H9 (cell line): ENCODE measurements around the gene METTL27. TPM values are rescaled to one million over a fixed set of nuclear protein-coding genes. Genes with fewer than 3 reads are reported as not detected.

Source experiments
- DNase-seq: peaks from one replicate; pipeline ENCODE4 v3.0.0-alpha.2; 2017
- H2AFZ ChIP-seq: one replicate; pipeline ENCODE4 v1.6.1; 2013; ENCODE audit warnings: mild to moderate bottlenecking, low read length, control low read depth, moderate library complexity
- H2AK5ac ChIP-seq: 2 replicates; pipeline ENCODE4 v1.6.1; 2013; ENCODE audit warnings: low read length, control low read depth, mixed read lengths; ENCODE audit not compliant: insufficient read length
- H2BK120ac ChIP-seq: one replicate; pipeline ENCODE4 v1.6.1; 2013; ENCODE audit warnings: low read depth, mild to moderate bottlenecking, low read length, control low read depth, inconsistent platforms; ENCODE audit not compliant: poor library complexity, severe bottlenecking
- H2BK12ac ChIP-seq: 2 replicates; pipeline ENCODE4 v1.6.1; 2013; ENCODE audit warnings: low read length, control low read depth, mixed read lengths, low read depth; ENCODE audit not compliant: insufficient read length
- H2BK15ac ChIP-seq: 2 replicates; pipeline ENCODE4 v1.6.1; 2013; ENCODE audit warnings: low read depth, low read length, control low read depth
- H2BK20ac ChIP-seq: one replicate; pipeline ENCODE4 v1.6.1; 2013; ENCODE audit warnings: low read depth, mild to moderate bottlenecking, low read length, control low read depth, inconsistent platforms; ENCODE audit not compliant: poor library complexity, severe bottlenecking
- H2BK5ac ChIP-seq: 2 replicates; pipeline ENCODE4 v1.6.1; 2013; ENCODE audit warnings: low read length, control low read depth, mixed read lengths; ENCODE audit not compliant: insufficient read length
- H3K14ac ChIP-seq: 2 replicates; pipeline ENCODE4 v1.6.1; 2013; ENCODE audit warnings: low read length, control low read depth; ENCODE audit not compliant: insufficient read depth
- H3K18ac ChIP-seq: 2 replicates; pipeline ENCODE4 v1.6.1; 2013; ENCODE audit warnings: low read depth, mild to moderate bottlenecking, mixed read lengths, low read length, control low read depth; ENCODE audit not compliant: insufficient read length
- H3K23ac ChIP-seq: 2 replicates; pipeline ENCODE4 v1.6.1; 2013; ENCODE audit warnings: low read length, control low read depth, mixed read lengths, low read depth; ENCODE audit not compliant: insufficient read length
- H3K23me2 ChIP-seq: 2 replicates; pipeline ENCODE4 v1.6.1; 2013; ENCODE audit warnings: low read depth, mild to moderate bottlenecking, mixed read lengths, low read length, control low read depth; ENCODE audit not compliant: insufficient read length, poor library complexity, severe bottlenecking
- H3K27ac ChIP-seq: 2 replicates; pipeline ENCODE4 v1.5.1; 2013; ENCODE audit warnings: low read length, control low read depth, mixed read lengths, low read depth; ENCODE audit not compliant: insufficient read length
- H3K27me3 ChIP-seq: 2 replicates; pipeline ENCODE4 v1.6.1; 2013; ENCODE audit warnings: low read length, control low read depth, inconsistent platforms; ENCODE audit not compliant: insufficient read depth
- H3K4ac ChIP-seq: 2 replicates; pipeline ENCODE4 v1.6.1; 2013; ENCODE audit warnings: low read depth, mild to moderate bottlenecking, control low read depth, inconsistent platforms, low read length, moderate library complexity
- H3K4me1 ChIP-seq: 2 replicates; pipeline ENCODE4 v1.6.1; 2013; ENCODE audit warnings: low read length, control low read depth, inconsistent platforms; ENCODE audit not compliant: insufficient read depth
- H3K4me2 ChIP-seq: 2 replicates; pipeline ENCODE4 v1.6.1; 2013; ENCODE audit warnings: low read length, control low read depth, mixed read lengths; ENCODE audit not compliant: insufficient read length, insufficient read depth
- H3K56ac ChIP-seq: 2 replicates; pipeline ENCODE4 v1.6.1; 2013; ENCODE audit warnings: low read depth, mild to moderate bottlenecking, mixed read lengths, low read length, control low read depth; ENCODE audit not compliant: insufficient read length
- H3K79me1 ChIP-seq: 2 replicates; pipeline ENCODE4 v1.6.1; 2013; ENCODE audit warnings: low read depth, mild to moderate bottlenecking, moderate library complexity, low read length, control low read depth, inconsistent platforms; ENCODE audit not compliant: insufficient read depth, poor library complexity, severe bottlenecking
- H3K79me2 ChIP-seq: 2 replicates; pipeline ENCODE4 v1.6.1; 2013; ENCODE audit warnings: low read length, control low read depth, inconsistent platforms; ENCODE audit not compliant: insufficient read depth
- H3K9ac ChIP-seq: 2 replicates; pipeline ENCODE4 v1.6.1; 2013; ENCODE audit warnings: low read length, control low read depth, mixed read lengths; ENCODE audit not compliant: insufficient read length; ENCODE audit errors: extremely low read depth
- H3K9me3 ChIP-seq: one replicate; pipeline ENCODE4 v1.6.1; 2013; ENCODE audit warnings: low read depth, low read length, inconsistent platforms; ENCODE audit not compliant: control insufficient read depth
- H3T11ph ChIP-seq: one replicate; pipeline ENCODE4 v1.6.1; 2013; ENCODE audit warnings: mild to moderate bottlenecking, low read length, control low read depth, inconsistent platforms
- H4K20me1 ChIP-seq: one replicate; pipeline ENCODE4 v1.6.1; 2013; ENCODE audit not compliant: control insufficient read depth, insufficient read length, insufficient read depth
- H4K5ac ChIP-seq: 2 replicates; pipeline ENCODE4 v1.6.1; 2013; ENCODE audit warnings: low read depth, mild to moderate bottlenecking, mixed read lengths, low read length, control low read depth; ENCODE audit not compliant: insufficient read length
- H4K8ac ChIP-seq: replicated peaks from 2 replicates; pipeline ENCODE4 v1.6.1; 2013; ENCODE audit warnings: low read length, control low read depth, mixed read lengths, low read depth; ENCODE audit not compliant: insufficient read length
- H4K91ac ChIP-seq: 2 replicates; pipeline ENCODE4 v1.6.1; 2013; ENCODE audit warnings: low read depth, mild to moderate bottlenecking, moderate library complexity, mixed read lengths, low read length, control low read depth; ENCODE audit not compliant: insufficient read length
- H3K27ac Mint-ChIP-seq, 3 experiments: 2 replicates in 2 of 3; 3 replicates in 1 of 3; pipeline ENCODE4 v1.8.0; 2020 to 2021; ENCODE audit warnings: mixed read lengths in 3 of 3, mild to moderate bottlenecking in 1 of 3, moderate library complexity in 1 of 3
- H3K27me3 Mint-ChIP-seq: 2 replicates; pipeline ENCODE4 v1.8.0; 2021; ENCODE audit warnings: low read depth, mild to moderate bottlenecking, moderate library complexity, mixed read lengths
- H3K36me3 Mint-ChIP-seq, 3 experiments: 2 replicates in 2 of 3; 3 replicates in 1 of 3; pipeline ENCODE4 v1.8.0; 2020 to 2021; ENCODE audit warnings: low read depth in 3 of 3, mixed read lengths in 3 of 3; ENCODE audit not compliant: insufficient read depth in 1 of 3
- H3K4me1 Mint-ChIP-seq, 2 experiments: 2 replicates each; pipeline ENCODE4 v1.8.0; 2020; ENCODE audit warnings: mixed read lengths in 2 of 2
- H3K4me3 Mint-ChIP-seq, 2 experiments: 2 replicates in 1 of 2; 3 replicates in 1 of 2; pipeline ENCODE4 v1.8.0; 2020 to 2021; ENCODE audit warnings: mild to moderate bottlenecking in 2 of 2, mixed read lengths in 2 of 2, moderate library complexity in 1 of 2
- H3K9me3 Mint-ChIP-seq, 2 experiments: 2 replicates in 1 of 2; 3 replicates in 1 of 2; pipeline ENCODE4 v1.8.0; 2020; ENCODE audit warnings: mild to moderate bottlenecking in 2 of 2, mixed read lengths in 2 of 2, moderate library complexity in 1 of 2
- CTCF ChIP-seq: fragments of 200-600 bp; sonication (generic); conservative IDR thresholded peaks from 3 replicates; pipeline ENCODE4 v1.8.0; 2021; ENCODE audit warnings: antibody characterized with exemption, mild to moderate bottlenecking
- WGBS: extraction: QIAGEN DNeasy Blood & Tissue Kit; methylation state at CpG from one replicate; pipeline ENCODE4 v1.1.7; 2013; ENCODE audit warnings: missing lambda C conversion rate, low lambda C conversion rate, mixed read lengths; ENCODE audit not compliant: insufficient read length; ENCODE audit errors: extremely low coverage; 5-methylcytosine and 5-hydroxymethylcytosine counted together
- total RNA-seq: library from RNA; stranded (reverse); gene quantifications from 2 replicates; pipeline ENCODE4 v1.2.1, GENCODE V29; 2021

METTL27 gene
- total RNA-seq, 1 experiment from 2014 or later: 13.5 TPM

- no CpG with 5 or more reads among the region's 9 CpGs for WGBS
- no peak overlapping the region for H3K4me2 ChIP-seq
Measured at GRCh38 chr7:73844131-73844547, 1.8 kb upstream of the METTL27 start.

More at GRCh38 chr7:73844131-73844547, 1.8 kb upstream of the METTL27 start:
- Histone ChIP-seq H3K4ac (no peak overlapping the region), H2BK20ac (no peak overlapping the region), H2BK120ac (no peak overlapping the region), H3K79me1 (no peaks in the 10 kb centered on the region), H2BK5ac (no peak overlapping the region), H3K79me2 (no peaks in the 10 kb centered on the region), H3K9ac (no peak overlapping the region), H3K56ac (no peak overlapping the region), H3K14ac (no peak overlapping the region), H3K4me1 (no peaks in the 10 kb centered on the region), H3K9me3 (no peaks in the 10 kb centered on the region), H4K8ac (no peak overlapping the region), H3K23ac (no peak overlapping the region), H3T11ph (no peak overlapping the region), H4K91ac (no peak overlapping the region), H2AK5ac (no peak overlapping the region), H2BK12ac (no peak overlapping the region), H3K18ac (no peak overlapping the region), H3K23me2 (peaks cover 3% of the 10 kb centered on the region), H3K27me3 (no peaks in the 10 kb centered on the region), H2BK15ac (no peak overlapping the region), H4K20me1 (no peaks in the 10 kb centered on the region), H4K5ac (no peak overlapping the region), H2AFZ (no peak overlapping the region), H3K27ac (no peak overlapping the region)
- Mint-ChIP-seq H3K27me3 (peaks cover 3% of the 10 kb centered on the region; the same call in 1 of the 2 replicates), H3K9me3 (peaks cover 2 to 7% of the 10 kb centered on the region in 2 experiments; a peak in 2 of 5 replicates), H3K36me3 (peaks cover 0 to 15% (median 0%) of the 10 kb centered on the region in 3 experiments; a peak in 3 of 7 replicates), H3K4me1 (peaks cover 29 to 42% of the 10 kb centered on the region in 2 experiments), H3K27ac (peak overlapping the region in 2 of 3 experiments; percentile 10 to 69; a peak in 2 of 7 replicates), H3K4me3 (peak overlapping the region in 1 of 2 experiments; percentile 3; a peak in 1 of 5 replicates)
- TF ChIP-seq CTCF: no peak
- no peak for DNase-seq
